HepG2 (cell line): Measurements from ENCODE around the gene ARL5C. TPM values are rescaled to one million over a fixed set of nuclear protein-coding genes. Genes with fewer than 3 reads are reported as not detected.

Experiments
- ATAC-seq: fragments of 200-7000 bp; cut with Tn5 transposase; 3 replicates; pipeline ENCODE4 v1.9.1; 2020; ENCODE audit warnings: mild to moderate bottlenecking, moderate library complexity
- BruUV-seq: library from RNA; stranded (reverse); fragments of 400-500 nt; replicated peaks from 2 replicates; lab custom pipeline; 2021; lab: Mats Ljungman, UMichigan
- CTCF ChIA-PET: fragments of 300-600 bp; formaldehyde crosslinking; extraction: SDS; loops from one replicate; lab custom pipeline; 2021; ENCODE audit warnings: low total read pairs, inconsistent platforms, low intra/inter-chr PET ratio; lab: Yijun Ruan, JAX
- POLR2A ChIA-PET: fragments of 350-600 bp; sonication (Branson Sonifier 250); formaldehyde crosslinking; loops from one replicate; lab custom pipeline; 2020; ENCODE audit warnings: antibody characterized with exemption, inconsistent platforms; lab: Yijun Ruan, JAX
- DNase-seq: peaks from one replicate; pipeline ENCODE4 v3.0.0-alpha.2; 2015; ENCODE audit warnings: low spot score
- FAIRE-seq: peaks from 3 replicates; lab custom pipeline; 2011; peaks lifted over from hg19 to GRCh38; lab: Jason Lieb, UNC
- H2AFZ ChIP-seq: one replicate; pipeline ENCODE4 v1.6.1; 2011; ENCODE audit warnings: low read length, inconsistent platforms
- H3K27ac ChIP-seq: fragments of 300-600 bp; 3 replicates; pipeline ENCODE4 v1.8.0; 2011; ENCODE audit warnings: mixed run types, mild to moderate bottlenecking, mixed read lengths, low read length, inconsistent platforms; ENCODE audit not compliant: insufficient read depth; ENCODE audit errors: extremely low read length
- H3K27me3 ChIP-seq, 2 experiments: fragments of 200-600 bp in 1 of 2; 2 replicates in 1 of 2; 3 replicates in 1 of 2; pipeline versions ENCODE4 v1.6.0 to v1.8.0; 2011; ENCODE audit warnings: low read length in 2 of 2, mild to moderate bottlenecking in 2 of 2, moderate library complexity in 2 of 2, inconsistent platforms in 1 of 2; ENCODE audit not compliant: insufficient read depth in 2 of 2, control insufficient read depth in 1 of 2
- H3K36me3 ChIP-seq, 2 experiments: fragments of 200-600 bp in 1 of 2; replicated peaks in 1 of 2; 2 replicates in 1 of 2; 3 replicates in 1 of 2; pipeline versions ENCODE4 v1.5.1 to v1.8.0; 2011; ENCODE audit warnings: low read length in 2 of 2, inconsistent platforms in 1 of 2; ENCODE audit not compliant: insufficient read depth in 2 of 2, control insufficient read depth in 1 of 2
- H3K4me1 ChIP-seq: 2 replicates; pipeline ENCODE4 v1.5.1; 2012; ENCODE audit warnings: low read length, inconsistent platforms; ENCODE audit not compliant: insufficient read depth
- H3K4me2 ChIP-seq: 2 replicates; pipeline ENCODE4 v1.6.0; 2011; ENCODE audit warnings: low read depth, low read length, inconsistent platforms
- H3K4me3 ChIP-seq, 3 experiments: fragments of 200-600 bp in 1 of 3; sonication (generic), shearing (Covaris generic) in 1 of 3; replicated peaks in 1 of 3; 2 replicates each; pipeline ENCODE4 v1.5.1; 2011 to 2016; ENCODE audit warnings: low read length in 3 of 3, inconsistent platforms in 2 of 3, low read depth in 2 of 3, mild to moderate bottlenecking in 2 of 3, control low read depth in 1 of 3, mixed read lengths in 1 of 3; ENCODE audit not compliant: insufficient read depth in 1 of 3
- H3K79me2 ChIP-seq: one replicate; pipeline ENCODE4 v1.6.1; 2011; ENCODE audit warnings: low read length, inconsistent platforms; ENCODE audit not compliant: insufficient read depth
- H3K9ac ChIP-seq: 2 replicates; pipeline ENCODE4 v1.6.0; 2011; ENCODE audit warnings: mild to moderate bottlenecking, low read depth, low read length, inconsistent platforms; ENCODE audit not compliant: insufficient read depth
- H3K9me3 ChIP-seq: 2 replicates; pipeline ENCODE4 v1.5.1; 2012; ENCODE audit warnings: mild to moderate bottlenecking, low read length
- H4K20me1 ChIP-seq: 2 replicates; pipeline ENCODE4 v1.6.0; 2011; ENCODE audit warnings: inconsistent platforms, mild to moderate bottlenecking, low read length, moderate library complexity; ENCODE audit not compliant: insufficient read depth
- ARHGAP35 ChIP-seq: sonication (generic); formaldehyde crosslinking; IDR thresholded peaks from 2 replicates; pipeline ENCODE4 v1.9.0; 2022; ENCODE audit warnings: mild to moderate bottlenecking, inconsistent platforms, moderate library complexity, missing genetic modification reagents, borderline replicate concordance
- ESRRA ChIP-seq: sonication (generic); formaldehyde crosslinking; IDR thresholded peaks from 2 replicates; pipeline ENCODE4 v1.5.1; 2020; ENCODE audit warnings: mild to moderate bottlenecking, low read depth, missing genetic modification reagents
- ETV6 ChIP-seq: sonication (generic); formaldehyde crosslinking; conservative IDR thresholded peaks from 2 replicates; pipeline ENCODE4 v1.4.0; 2020; ENCODE audit warnings: missing genetic modification reagents
- GRHL1 ChIP-seq: sonication (generic); formaldehyde crosslinking; conservative IDR thresholded peaks from 2 replicates; pipeline ENCODE4 v1.8.0; 2022; ENCODE audit warnings: missing genetic modification reagents
- HIVEP1 ChIP-seq: sonication (generic); formaldehyde crosslinking; IDR thresholded peaks from 2 replicates; pipeline ENCODE4 v1.4.0; 2020; ENCODE audit warnings: mild to moderate bottlenecking, missing genetic modification reagents
- HNRNPH1 ChIP-seq: fragments of 200-400 bp; formaldehyde crosslinking; optimal IDR thresholded peaks from 2 replicates; pipeline ENCODE3; 2017; ENCODE audit warnings: mild to moderate bottlenecking, low read depth, low read length
- KLF16 ChIP-seq, 2 experiments: sonication (generic) in 1 of 2; formaldehyde crosslinking in 1 of 2; IDR thresholded peaks; 2 replicates each; pipeline versions ENCODE4 v1.6.1 to v1.8.0; 2016 to 2023; ENCODE audit warnings: missing genetic modification reagents in 2 of 2, missing compliant biosample characterization in 1 of 2
- RBM39 ChIP-seq: fragments of 200-400 bp; formaldehyde crosslinking; IDR thresholded peaks from one replicate; pipeline ENCODE4 v1.6.1; 2018; ENCODE audit warnings: antibody characterized with exemption, mild to moderate bottlenecking, low read depth, low read length; ENCODE audit not compliant: poor library complexity, severe bottlenecking
- ZFP36 ChIP-seq: fragments of 150-350 bp; IDR thresholded peaks from 2 replicates; pipeline ENCODE4 v1.6.1; 2018; ENCODE audit warnings: borderline replicate concordance, low read length, low read depth; ENCODE audit not compliant: partially characterized antibody
- ZSCAN22 ChIP-seq: sonication (generic); formaldehyde crosslinking; IDR thresholded peaks from 2 replicates; pipeline ENCODE4 v1.4.0; 2020; ENCODE audit warnings: mild to moderate bottlenecking, missing genetic modification reagents
- WGBS: methylation state at CpG from one replicate; pipeline ENCODE4 v1.1.6; 2017; ENCODE audit warnings: low lambda C conversion rate; 5-methylcytosine and 5-hydroxymethylcytosine counted together
- in situ Hi-C: cut with HindIII; loops from 2 replicates; pipeline ENCODE4 v1.10.0; 2017; ENCODE audit warnings: low pct_unique_long_range_greater_than_20kb; ENCODE audit not compliant: extremely low pct_ligation_motif_present
- intact Hi-C: fragments of 100-400 bp; cut with micrococcal nuclease; formaldehyde crosslinking; loops from one replicate; pipeline ENCODE4 v1.10.0; 2022; ENCODE audit not compliant: unreplicated experiment
- polyA plus RNA-seq, 8 experiments: library from polyadenylated mRNA; depleted of rRNA in 3 of 8; stranded (reverse) in 7 of 8; unstranded in 1 of 8; fragments of >200 nt; fragmentation: Illumina TruSeq in 4 of 8; extraction: Trizol in 4 of 8; gene quantifications; 2 replicates each; pipeline versions ENCODE4 v1.2.1 to v1.2.3, GENCODE V29; 2011 to 2016; ENCODE audit warnings: low read depth in 4 of 8, missing spikeins in 1 of 8, mixed read lengths in 1 of 8; ENCODE audit not compliant: insufficient read depth in 1 of 8
- total RNA-seq, 5 experiments: library from RNA; depleted of rRNA; stranded (reverse); fragments of >200 nt; fragmentation: Illumina TruSeq; extraction: Trizol; gene quantifications; 2 replicates each; pipeline ENCODE4 v1.2.3, GENCODE V29; 2016; ENCODE audit warnings: low read depth in 1 of 5
- TF ChIP-seq, protein P1 (sequence below): sonication (generic); formaldehyde crosslinking; IDR thresholded peaks from 2 replicates; pipeline ENCODE4 v1.4.0; 2020; ENCODE audit warnings: mild to moderate bottlenecking, missing genetic modification reagents
- TF ChIP-seq, protein P2 (sequence below): sonication (generic); formaldehyde crosslinking; IDR thresholded peaks from 2 replicates; pipeline ENCODE4 v1.4.0; 2020; ENCODE audit warnings: missing genetic modification reagents

The ARL5C gene
- total and polyA plus RNA-seq, 2 of the 13 experiments (the other 11 are each of a cell fraction or from before 2014, with no cell fraction given) = not detected

DNA sequence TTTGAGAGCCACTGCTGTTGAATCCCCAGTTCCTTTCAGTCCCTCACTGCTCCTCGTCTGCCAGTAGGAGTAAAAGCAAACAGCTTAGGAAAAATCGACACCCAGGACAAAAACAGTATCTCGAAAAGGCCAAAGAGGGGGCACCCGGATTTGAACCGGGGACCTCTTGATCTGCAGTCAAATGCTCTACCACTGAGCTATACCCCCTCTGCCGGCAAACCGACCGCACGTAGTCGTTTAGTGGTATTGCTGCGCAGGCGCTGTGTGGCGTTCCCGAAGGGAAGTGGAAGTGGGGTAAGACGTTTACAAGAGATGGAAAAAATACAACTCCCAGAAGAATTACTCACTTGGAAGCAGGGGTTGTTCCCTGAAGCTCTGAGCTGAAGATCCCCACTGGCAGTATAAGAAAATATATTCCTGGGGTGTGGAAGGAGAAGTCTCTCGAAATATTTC is 12.3 kb downstream of the ARL5C start:
- intact Hi-C loops (loop anchor here (1.0 to 10.0 kb wide), 5 partner anchors 84 to 401 kb away; partner anchors contain the start of genes LASP1 and PSMB3), in situ Hi-C loops (loop anchor here (5.0 to 25.0 kb wide), 4 partner anchors 81 to 391 kb away; partner anchors contain the start of gene PSMB3)
- CTCF ChIA-PET = interaction anchor here (1.4 to 2.5 kb wide), 5 partner anchors 11 to 286 kb away, joined by 4 to 33 read pairs (median 7); no protein-coding TSS in a partner anchor
- TF ChIP-seq RBM39 (no peak), HIVEP1 (no peak), ETV6 (CRISPR knock-in tag) (peak; percentile 41; the same call in 1 of the 2 replicates), ZSCAN22 (CRISPR knock-in tag) (no peak), ARHGAP35 (CRISPR knock-in tag) (no peak), GRHL1 (CRISPR knock-in tag) (no peak), ZFP36 (no peak), ESRRA (CRISPR knock-in tag) (no peak), HNRNPH1 (peak; percentile 66), KLF16 (CRISPR knock-in tag; IDR thresholded peaks at IDR 0.05) (peak in 1 of 2 experiments; percentile 79; a peak in 2 of 4 replicates)
- TF ChIP-seq, protein P1, sequence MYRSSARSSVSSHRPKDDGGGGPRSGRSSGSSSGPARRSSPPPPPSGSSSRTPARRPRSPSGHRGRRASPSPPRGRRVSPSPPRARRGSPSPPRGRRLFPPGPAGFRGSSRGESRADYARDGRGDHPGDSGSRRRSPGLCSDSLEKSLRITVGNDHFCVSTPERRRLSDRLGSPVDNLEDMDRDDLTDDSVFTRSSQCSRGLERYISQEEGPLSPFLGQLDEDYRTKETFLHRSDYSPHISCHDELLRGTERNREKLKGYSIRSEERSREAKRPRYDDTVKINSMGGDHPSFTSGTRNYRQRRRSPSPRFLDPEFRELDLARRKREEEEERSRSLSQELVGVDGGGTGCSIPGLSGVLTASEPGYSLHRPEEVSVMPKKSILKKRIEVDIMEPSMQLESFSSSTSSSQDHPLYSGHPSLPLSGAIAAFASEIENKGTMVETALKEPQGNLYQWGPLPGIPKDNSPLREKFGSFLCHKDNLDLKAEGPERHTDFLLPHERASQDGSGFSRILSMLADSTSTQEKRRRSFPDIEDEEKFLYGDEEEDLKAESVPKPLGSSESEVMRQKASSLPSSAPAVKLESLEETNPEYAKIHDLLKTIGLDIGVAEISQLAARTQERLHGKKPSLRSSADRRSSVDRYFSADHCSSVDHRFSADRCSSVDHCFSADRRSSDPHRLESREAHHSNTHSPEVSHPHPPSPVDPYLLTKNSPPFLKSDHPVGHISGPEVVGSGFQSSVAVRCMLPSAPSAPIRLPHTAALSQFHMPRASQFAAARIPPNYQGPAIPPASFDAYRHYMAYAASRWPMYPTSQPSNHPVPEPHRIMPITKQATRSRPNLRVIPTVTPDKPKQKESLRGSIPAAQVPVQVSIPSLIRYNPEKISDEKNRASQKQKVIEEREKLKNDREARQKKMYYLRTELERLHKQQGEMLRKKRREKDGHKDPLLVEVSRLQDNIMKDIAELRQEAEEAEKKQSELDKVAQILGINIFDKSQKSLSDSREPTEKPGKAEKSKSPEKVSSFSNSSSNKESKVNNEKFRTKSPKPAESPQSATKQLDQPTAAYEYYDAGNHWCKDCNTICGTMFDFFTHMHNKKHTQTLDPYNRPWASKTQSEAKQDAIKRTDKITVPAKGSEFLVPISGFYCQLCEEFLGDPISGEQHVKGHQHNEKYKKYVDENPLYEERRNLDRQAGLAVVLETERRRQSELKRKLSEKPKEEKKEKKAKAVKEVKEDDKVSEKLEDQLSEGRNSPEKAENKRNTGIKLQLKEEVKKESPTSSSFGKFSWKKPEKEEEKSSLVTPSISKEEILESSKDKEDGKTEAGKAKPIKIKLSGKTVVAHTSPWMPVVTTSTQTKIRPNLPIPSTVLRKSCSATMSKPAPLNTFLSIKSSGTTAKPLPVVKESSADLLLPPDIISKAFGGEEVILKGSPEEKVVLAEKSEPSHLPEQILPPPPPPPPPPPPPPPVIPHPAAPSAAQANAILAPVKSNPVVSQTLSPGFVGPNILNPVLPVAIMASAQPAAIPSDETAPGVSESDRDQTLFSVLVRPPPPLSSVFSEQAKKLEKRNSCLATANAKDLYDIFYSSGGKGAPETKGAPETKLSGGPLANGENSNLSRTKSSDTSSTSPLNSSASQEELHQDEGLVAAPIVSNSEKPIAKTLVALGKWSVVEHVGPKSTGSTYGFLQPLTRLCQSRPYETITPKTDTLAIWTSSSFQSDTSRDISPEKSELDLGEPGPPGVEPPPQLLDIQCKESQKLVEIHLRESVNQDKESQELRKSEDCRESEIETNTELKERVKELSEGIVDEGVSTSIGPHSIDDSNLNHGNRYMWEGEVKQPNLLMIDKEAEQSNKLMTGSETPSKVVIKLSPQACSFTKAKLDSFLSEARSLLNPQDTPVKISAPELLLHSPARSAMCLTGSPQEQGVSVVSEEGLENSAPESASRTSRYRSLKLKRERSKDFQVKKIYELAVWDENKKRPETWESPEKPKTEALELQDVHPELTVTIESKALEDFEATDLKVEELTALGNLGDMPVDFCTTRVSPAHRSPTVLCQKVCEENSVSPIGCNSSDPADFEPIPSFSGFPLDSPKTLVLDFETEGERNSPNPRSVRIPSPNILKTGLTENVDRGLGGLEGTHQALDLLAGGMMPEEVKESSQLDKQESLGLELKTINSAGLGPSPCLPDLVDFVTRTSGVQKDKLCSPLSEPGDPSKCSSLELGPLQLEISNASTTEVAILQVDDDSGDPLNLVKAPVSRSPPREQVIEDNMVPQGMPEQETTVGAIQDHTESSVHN (CRISPR knock-in tag) = no peak
- TF ChIP-seq, protein P2, sequence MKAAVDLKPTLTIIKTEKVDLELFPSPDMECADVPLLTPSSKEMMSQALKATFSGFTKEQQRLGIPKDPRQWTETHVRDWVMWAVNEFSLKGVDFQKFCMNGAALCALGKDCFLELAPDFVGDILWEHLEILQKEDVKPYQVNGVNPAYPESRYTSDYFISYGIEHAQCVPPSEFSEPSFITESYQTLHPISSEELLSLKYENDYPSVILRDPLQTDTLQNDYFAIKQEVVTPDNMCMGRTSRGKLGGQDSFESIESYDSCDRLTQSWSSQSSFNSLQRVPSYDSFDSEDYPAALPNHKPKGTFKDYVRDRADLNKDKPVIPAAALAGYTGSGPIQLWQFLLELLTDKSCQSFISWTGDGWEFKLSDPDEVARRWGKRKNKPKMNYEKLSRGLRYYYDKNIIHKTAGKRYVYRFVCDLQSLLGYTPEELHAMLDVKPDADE (CRISPR knock-in tag) = no peak

More for the DNA sequence above, 12.3 kb downstream of the ARL5C start:
- 0 out of 2 replicates have a peak, but pooled peaks cover 2% of the 10 kb centered on the region for H4K20me1 ChIP-seq
- ATAC-seq = peak; percentile 68
- H3K36me3 ChIP-seq = no peaks in the 10 kb centered on the region
- WGBS = 2% methylated on average over 16 of the region's 16 CpGs
- peaks cover 41% of the 10 kb centered on the region for H3K4me1 ChIP-seq
- FAIRE-seq = peak; percentile 88
- peak overlapping the region; percentile 69 to 95 (median 78) for H3K4me3 ChIP-seq
- BruUV-seq = no TSS peak
- peaks cover 8 to 39% of the 10 kb centered on the region in 2 experiments for H3K27me3 ChIP-seq
- POLR2A ChIA-PET = interaction anchor here (0.7 to 2.5 kb wide), 15 partner anchors 9 to 536 kb away, joined by 3 to 28 read pairs (median 5); partner anchors contain the start of genes CDK12, LASP1, RPL19 and RPL23
- H3K4me2 ChIP-seq = peak overlapping the region; percentile 97
- peak overlapping the region; percentile 70 for H3K9ac ChIP-seq
- H3K27ac ChIP-seq = peak overlapping the region; percentile 43
- no peaks in the 10 kb centered on the region for H3K9me3 ChIP-seq
- H3K79me2 ChIP-seq = no peaks in the 10 kb centered on the region
- H2AFZ ChIP-seq = peak overlapping the region; percentile 38
- peak; percentile 90 for DNase-seq
